IPS-18c (cell line): Measurements from ENCODE around the gene TOP3B.
A peak's percentile ranks its signal among the peaks of the same experiment; 100 is the strongest.

Source experiments
- H3K4me3 ChIP-seq: 2 replicates; pipeline ENCODE4 v1.7.0; 2013; ENCODE audit warnings: low read depth, mild to moderate bottlenecking, low read length, moderate library complexity; ENCODE audit not compliant: insufficient read depth
- H3K9me3 ChIP-seq: one replicate; pipeline ENCODE4 v1.6.1; 2013; ENCODE audit warnings: mild to moderate bottlenecking, low read length, moderate library complexity; ENCODE audit not compliant: control insufficient read depth, insufficient read depth

Gene TOP3B

GRCh38 chr22:21982338-21982965 is at the start of gene TOP3B:
TOP3B (minus strand) TSS chr22:21982787; CDS start chr22:21975709, 7,078 bp downstream.
- no peaks in the 10 kb centered on the region for H3K9me3 ChIP-seq
- peak within 1 kb of the TSS; percentile 94 for H3K4me3 ChIP-seq

- H3K9me3 ChIP-seq, result no peaks in the 10 kb centered on the region
- no peak overlapping the region for H3K4me3 ChIP-seq
Observed at GRCh38 chr22:22031183-22031945, 48.8 kb upstream of the TOP3B start.

- Histone ChIP-seq H3K9me3 (no peaks in the 10 kb centered on the region), H3K4me3 (no peak overlapping the region)
Observed at GRCh38 chr22:22030493-22031182, 48.1 kb upstream of the TOP3B start.

GRCh38 chr22:22027955-22028354 is 45.4 kb upstream of the TOP3B start:
- Histone ChIP-seq H3K9me3 (no peaks in the 10 kb centered on the region), H3K4me3 (no peak overlapping the region)

GRCh38 chr22:22026157-22026831 is 43.7 kb upstream of the TOP3B start:
- no peaks in the 10 kb centered on the region for H3K9me3 ChIP-seq
- H3K4me3 ChIP-seq, result no peak overlapping the region

GRCh38 chr22:22025320-22026156 is 43.0 kb upstream of the TOP3B start:
- Histone ChIP-seq H3K9me3 (no peaks in the 10 kb centered on the region), H3K4me3 (no peak overlapping the region)

GRCh38 chr22:22024440-22024839 is 41.9 kb upstream of the TOP3B start:
- no peaks in the 10 kb centered on the region for H3K9me3 ChIP-seq

GRCh38 chr22:22023581-22024137 is 41.1 kb upstream of the TOP3B start:
- Histone ChIP-seq H3K4me3 (no peak overlapping the region), H3K9me3 (no peaks in the 10 kb centered on the region)

More at GRCh38 chr22:22024440-22024839, 41.9 kb upstream of the TOP3B start:
- H3K4me3 ChIP-seq, result no peak overlapping the region

- H3K9me3 ChIP-seq, result no peaks in the 10 kb centered on the region
- H3K4me3 ChIP-seq, result no peak overlapping the region
Observed at GRCh38 chr22:22022947-22023534, 40.5 kb upstream of the TOP3B start.

GRCh38 chr22:22022255-22022840 is 39.8 kb upstream of the TOP3B start:
- no peak overlapping the region for H3K4me3 ChIP-seq
- no peaks in the 10 kb centered on the region for H3K9me3 ChIP-seq

- H3K9me3 ChIP-seq, result no peaks in the 10 kb centered on the region
- H3K4me3 ChIP-seq, result no peak overlapping the region
Observed at GRCh38 chr22:22021162-22021750, 38.7 kb upstream of the TOP3B start.

- Histone ChIP-seq H3K9me3 (no peaks in the 10 kb centered on the region), H3K4me3 (no peak overlapping the region)
Observed at GRCh38 chr22:22020425-22020852, 37.9 kb upstream of the TOP3B start.

GRCh38 chr22:22019659-22020424 is 37.3 kb upstream of the TOP3B start:
- Histone ChIP-seq H3K4me3 (no peak overlapping the region), H3K9me3 (no peaks in the 10 kb centered on the region)

GRCh38 chr22:22018825-22019658 is 36.5 kb upstream of the TOP3B start:
- no peaks in the 10 kb centered on the region for H3K9me3 ChIP-seq
- no peak overlapping the region for H3K4me3 ChIP-seq
